Activated T-cell treated with anti-CD3 and anti-CD28 coated beads, Interleukin-2, amount 50 U/mL, for 48 hours (primary cell): ENCODE measurements around the gene CXCL16.
A peak's percentile ranks its signal among the peaks of the same experiment; 100 is the strongest.

Experiments used
- DNase-seq, 2 experiments: peaks; one replicate each; pipeline ENCODE4 v3.0.0-alpha.2; 2020

The CXCL16 gene

GRCh38 chr17:4739122-4740024 lies at the start of gene CXCL16, which contains the start of gene ZMYND15:
CXCL16 (minus strand) TSS chr17:4739928; CDS start chr17:4739339, 589 bp downstream.
ZMYND15 (plus strand) TSS chr17:4739833; CDS start chr17:4740549, 716 bp downstream.
- peak; percentile 55 to 60 for DNase-seq

GRCh38 chr17:4788807-4789700 lies 49.3 kb upstream of the CXCL16 start, which contains the start of gene GLTPD2:
GLTPD2 (plus strand) TSS chr17:4788964; CDS start chr17:4789012, 48 bp downstream.
- no peak for DNase-seq

GRCh38 chr17:4788159-4788806 lies 48.6 kb upstream of the CXCL16 start:
- DNase-seq: no peak

GRCh38 chr17:4786516-4786915 lies 46.8 kb upstream of the CXCL16 start:
- no peak for DNase-seq

- peak in 1 of 2 experiments; percentile 39 for DNase-seq
Observed at GRCh38 chr17:4786106-4786511, 46.4 kb upstream of the CXCL16 start, which contains the start of gene VMO1. VMO1 (minus strand) TSS chr17:4786364; CDS start chr17:4786352, 12 bp downstream.

GRCh38 chr17:4785311-4786105 lies 45.8 kb upstream of the CXCL16 start:
- DNase-seq: peak; percentile 41 to 44

GRCh38 chr17:4782652-4783051 lies 42.9 kb upstream of the CXCL16 start:
- DNase-seq: peak in 1 of 2 experiments; percentile 40

GRCh38 chr17:4780325-4780955 lies 40.7 kb upstream of the CXCL16 start:
- no peak for DNase-seq

GRCh38 chr17:4777969-4778760 lies 38.4 kb upstream of the CXCL16 start:
- no peak for DNase-seq

GRCh38 chr17:4772235-4772613 lies 32.5 kb upstream of the CXCL16 start:
- no peak for DNase-seq

GRCh38 chr17:4771519-4772234 lies 31.9 kb upstream of the CXCL16 start, which contains the start of gene TM4SF5:
TM4SF5 (plus strand) TSS chr17:4771886; CDS start chr17:4771923, 37 bp downstream.
- DNase-seq: no peak

GRCh38 chr17:4769628-4770027 lies 29.9 kb upstream of the CXCL16 start:
- no peak for DNase-seq

- DNase-seq: no peak
Observed at GRCh38 chr17:4768298-4768697, 28.6 kb upstream of the CXCL16 start.

- no peak for DNase-seq
Observed at GRCh38 chr17:4766723-4767122, 27.0 kb upstream of the CXCL16 start.

- no peak for DNase-seq
Observed at GRCh38 chr17:4766201-4766600, 26.5 kb upstream of the CXCL16 start.

- no peak for DNase-seq
Observed at GRCh38 chr17:4764595-4764994, 24.9 kb upstream of the CXCL16 start.

GRCh38 chr17:4759776-4760236 lies 20.1 kb upstream of the CXCL16 start:
- DNase-seq: no peak

- DNase-seq: no peak
Observed at GRCh38 chr17:4753392-4753791, 13.7 kb upstream of the CXCL16 start.

GRCh38 chr17:4751932-4752331 lies 12.2 kb upstream of the CXCL16 start:
- DNase-seq: no peak
